ENCODE results near the gene SLC6A18. TPM values are rescaled to one million over a fixed set of nuclear protein-coding genes. Genes with fewer than 3 reads are reported as not detected.

The SLC6A18 gene
- total and polyA plus RNA-seq, 2 donors (not counting 1 experiment from before 2014, with no cell fraction given), result not detected

GRCh38 chr5:1178529-1179382 is 46.4 kb upstream of the SLC6A18 start:
- no peaks in the 10 kb centered on the region for H3K79me2 ChIP-seq (ENCODE audit: control insufficient read depth, insufficient read depth, low read length)
- no peak overlapping the region for H3K9ac ChIP-seq (ENCODE audit: insufficient read depth, low read length)
- no peak overlapping the region for H3K27ac ChIP-seq (ENCODE audit: insufficient read depth, low read length)
- no peaks in the 10 kb centered on the region for H3K27me3 ChIP-seq (ENCODE audit: control insufficient read depth, insufficient read depth, low read length)
- no peak overlapping the region for H3K4me3 ChIP-seq (replicated peaks in 1 of 4; ENCODE audit: control extremely low read depth in 1 of 4, insufficient read depth in 1 of 4, low read depth in 3 of 4, low read length in 4 of 4)
- no peak overlapping the region for H2AFZ ChIP-seq (ENCODE audit: low read length)
- H3K4me1 ChIP-seq (ENCODE audit: control insufficient read depth, extremely low read depth, insufficient read depth, low read length), result no peaks in the 10 kb centered on the region
- no peak overlapping the region for H3K4me2 ChIP-seq (ENCODE audit: extremely low read depth, insufficient read depth, low read length)
- H4K20me1 ChIP-seq (ENCODE audit: control insufficient read depth, extremely low read depth, insufficient read depth, low read length), result no peaks in the 10 kb centered on the region
- H3K9me3 ChIP-seq (ENCODE audit: control insufficient read depth, insufficient read depth, low read depth, low read length), result no peaks in the 10 kb centered on the region
- no peak for DNase-seq (ENCODE audit: low read depth in 2 of 2)
- H3K36me3 ChIP-seq (ENCODE audit: control insufficient read depth, insufficient read depth, low read length), result no peaks in the 10 kb centered on the region
- no peak for TF ChIP-seq EZH2 (IDR thresholded peaks at IDR 0.05; ENCODE audit: low read length, missing control alignments)
- TF ChIP-seq, protein P1, sequence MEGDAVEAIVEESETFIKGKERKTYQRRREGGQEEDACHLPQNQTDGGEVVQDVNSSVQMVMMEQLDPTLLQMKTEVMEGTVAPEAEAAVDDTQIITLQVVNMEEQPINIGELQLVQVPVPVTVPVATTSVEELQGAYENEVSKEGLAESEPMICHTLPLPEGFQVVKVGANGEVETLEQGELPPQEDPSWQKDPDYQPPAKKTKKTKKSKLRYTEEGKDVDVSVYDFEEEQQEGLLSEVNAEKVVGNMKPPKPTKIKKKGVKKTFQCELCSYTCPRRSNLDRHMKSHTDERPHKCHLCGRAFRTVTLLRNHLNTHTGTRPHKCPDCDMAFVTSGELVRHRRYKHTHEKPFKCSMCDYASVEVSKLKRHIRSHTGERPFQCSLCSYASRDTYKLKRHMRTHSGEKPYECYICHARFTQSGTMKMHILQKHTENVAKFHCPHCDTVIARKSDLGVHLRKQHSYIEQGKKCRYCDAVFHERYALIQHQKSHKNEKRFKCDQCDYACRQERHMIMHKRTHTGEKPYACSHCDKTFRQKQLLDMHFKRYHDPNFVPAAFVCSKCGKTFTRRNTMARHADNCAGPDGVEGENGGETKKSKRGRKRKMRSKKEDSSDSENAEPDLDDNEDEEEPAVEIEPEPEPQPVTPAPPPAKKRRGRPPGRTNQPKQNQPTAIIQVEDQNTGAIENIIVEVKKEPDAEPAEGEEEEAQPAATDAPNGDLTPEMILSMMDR (conservative IDR thresholded peaks at IDR 0.05 in 1 of 2, IDR thresholded peaks at IDR 0.05 in 1 of 2; ENCODE audit: low read depth in 1 of 2, low read length in 2 of 2), result no peak

DNA sequence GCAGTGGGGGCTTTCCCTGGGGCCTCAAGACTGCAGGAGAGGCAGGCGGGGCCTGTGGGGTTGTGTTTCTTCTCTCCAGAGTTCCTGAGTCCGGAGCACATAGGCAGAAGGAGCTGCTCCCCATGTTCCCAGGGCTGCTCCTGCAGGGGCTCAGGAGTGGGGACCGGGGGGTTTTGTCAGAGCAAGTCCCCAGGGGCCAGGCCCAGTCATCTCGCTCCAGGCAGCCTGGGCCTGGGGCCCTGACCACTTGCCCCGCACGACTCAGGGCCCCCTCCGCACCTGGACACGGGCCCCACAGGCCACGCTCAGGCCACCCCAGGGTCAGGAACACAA is 45.8 kb upstream of the SLC6A18 start:
- H3K4me2 ChIP-seq (ENCODE audit: extremely low read depth, insufficient read depth, low read length), result no peak overlapping the region
- no peak for DNase-seq (ENCODE audit: low read depth in 2 of 2)
- H3K79me2 ChIP-seq (ENCODE audit: control insufficient read depth, insufficient read depth, low read length), result no peaks in the 10 kb centered on the region
- no peak overlapping the region for H3K9ac ChIP-seq (ENCODE audit: insufficient read depth, low read length)
- H4K20me1 ChIP-seq (ENCODE audit: control insufficient read depth, extremely low read depth, insufficient read depth, low read length), result no peaks in the 10 kb centered on the region
- no peaks in the 10 kb centered on the region for H3K9me3 ChIP-seq (ENCODE audit: control insufficient read depth, insufficient read depth, low read depth, low read length)
- H3K4me1 ChIP-seq (ENCODE audit: control insufficient read depth, extremely low read depth, insufficient read depth, low read length), result no peaks in the 10 kb centered on the region
- H3K36me3 ChIP-seq (ENCODE audit: control insufficient read depth, insufficient read depth, low read length), result no peaks in the 10 kb centered on the region
- TF ChIP-seq EZH2 (IDR thresholded peaks at IDR 0.05; ENCODE audit: low read length, missing control alignments), result no peak
- TF ChIP-seq, protein P1 (conservative IDR thresholded peaks at IDR 0.05 in 1 of 2, IDR thresholded peaks at IDR 0.05 in 1 of 2; ENCODE audit: low read depth in 1 of 2, low read length in 2 of 2), result no peak
- no peak overlapping the region for H3K27ac ChIP-seq (ENCODE audit: insufficient read depth, low read length)
- H3K4me3 ChIP-seq (replicated peaks in 1 of 4; ENCODE audit: control extremely low read depth in 1 of 4, insufficient read depth in 1 of 4, low read depth in 3 of 4, low read length in 4 of 4), result no peak overlapping the region
- H2AFZ ChIP-seq (ENCODE audit: low read length), result no peak overlapping the region
- no peaks in the 10 kb centered on the region for H3K27me3 ChIP-seq (ENCODE audit: control insufficient read depth, insufficient read depth, low read length)

GRCh38 chr5:1180096-1180495 is 45.1 kb upstream of the SLC6A18 start:
- no peak overlapping the region for H3K9ac ChIP-seq (ENCODE audit: insufficient read depth, low read length)
- H3K4me1 ChIP-seq (ENCODE audit: control insufficient read depth, extremely low read depth, insufficient read depth, low read length), result no peaks in the 10 kb centered on the region
- DNase-seq (ENCODE audit: low read depth in 2 of 2), result no peak

More at GRCh38 chr5:1180096-1180495, 45.1 kb upstream of the SLC6A18 start:
- Histone ChIP-seq H3K4me3 (replicated peaks in 1 of 4; ENCODE audit: control extremely low read depth in 1 of 4, insufficient read depth in 1 of 4, low read depth in 3 of 4, low read length in 4 of 4) (no peak overlapping the region), H3K36me3 (ENCODE audit: control insufficient read depth, insufficient read depth, low read length) (no peaks in the 10 kb centered on the region), H4K20me1 (ENCODE audit: control insufficient read depth, extremely low read depth, insufficient read depth, low read length) (no peaks in the 10 kb centered on the region), H3K79me2 (ENCODE audit: control insufficient read depth, insufficient read depth, low read length) (no peaks in the 10 kb centered on the region), H3K9me3 (ENCODE audit: control insufficient read depth, insufficient read depth, low read depth, low read length) (no peaks in the 10 kb centered on the region), H3K4me2 (ENCODE audit: extremely low read depth, insufficient read depth, low read length) (no peak overlapping the region), H3K27me3 (ENCODE audit: control insufficient read depth, insufficient read depth, low read length) (no peaks in the 10 kb centered on the region), H2AFZ (ENCODE audit: low read length) (no peak overlapping the region), H3K27ac (ENCODE audit: insufficient read depth, low read length) (no peak overlapping the region)
- TF ChIP-seq, protein P1 (conservative IDR thresholded peaks at IDR 0.05 in 1 of 2, IDR thresholded peaks at IDR 0.05 in 1 of 2; ENCODE audit: low read depth in 1 of 2, low read length in 2 of 2), result no peak
- TF ChIP-seq EZH2 (IDR thresholded peaks at IDR 0.05; ENCODE audit: low read length, missing control alignments), result no peak

All from fibroblast of lung (primary cell).